Endodermal cell (in vitro differentiated cells): ENCODE measurements around the gene FRMPD2. TPM values are rescaled to one million over a fixed set of nuclear protein-coding genes. Genes with fewer than 3 reads are reported as not detected.
"Not testable (repeated sequence)": the region's sequence is repeated elsewhere in the genome, so short reads cannot be mapped to it uniquely, and the experiment has no call there.

Experiments used
- DNase-seq: peaks from one replicate; pipeline ENCODE4 v3.0.0-alpha.2; 2017
- H3K27ac ChIP-seq: 2 replicates; pipeline ENCODE4 v1.5.1; 2013; ENCODE audit warnings: mild to moderate bottlenecking, low read depth, low read length, moderate library complexity
- H3K27me3 ChIP-seq: 2 replicates; pipeline ENCODE4 v1.6.1; 2013; ENCODE audit warnings: mild to moderate bottlenecking, low read length, moderate library complexity; ENCODE audit not compliant: insufficient read depth, control insufficient read depth, poor library complexity, severe bottlenecking
- H3K36me3 ChIP-seq: 2 replicates; pipeline ENCODE4 v1.7.0; 2013; ENCODE audit warnings: mild to moderate bottlenecking, low read length, moderate library complexity; ENCODE audit not compliant: control insufficient read depth, insufficient read depth
- H3K4me1 ChIP-seq: one replicate; pipeline ENCODE4 v1.7.0; 2013; ENCODE audit warnings: low read length; ENCODE audit not compliant: control insufficient read depth, insufficient read depth
- H3K4me3 ChIP-seq: 2 replicates; pipeline ENCODE4 v1.5.1; 2013; ENCODE audit warnings: mild to moderate bottlenecking, low read length, moderate library complexity
- H3K9ac ChIP-seq: 2 replicates; pipeline ENCODE4 v1.6.1; 2013; ENCODE audit warnings: mild to moderate bottlenecking, low read length, moderate library complexity; ENCODE audit not compliant: poor library complexity, severe bottlenecking; ENCODE audit errors: extremely low read depth
- H3K9me3 ChIP-seq: 2 replicates; pipeline ENCODE4 v1.6.1; 2013; ENCODE audit warnings: mild to moderate bottlenecking, low read length, moderate library complexity; ENCODE audit not compliant: control insufficient read depth
- H3K27ac Mint-ChIP-seq: 2 replicates; pipeline ENCODE4 v1.8.0; 2020; ENCODE audit warnings: mixed read lengths
- H3K27me3 Mint-ChIP-seq: 2 replicates; pipeline ENCODE4 v1.8.0; 2021; ENCODE audit warnings: mild to moderate bottlenecking, mixed read lengths; ENCODE audit not compliant: insufficient read depth
- H3K36me3 Mint-ChIP-seq: 2 replicates; pipeline ENCODE4 v1.8.0; 2020; ENCODE audit warnings: low read depth, mixed read lengths
- H3K4me1 Mint-ChIP-seq: 2 replicates; pipeline ENCODE4 v1.8.0; 2020; ENCODE audit warnings: mixed read lengths
- H3K4me3 Mint-ChIP-seq: 2 replicates; pipeline ENCODE4 v1.8.0; 2020; ENCODE audit warnings: mild to moderate bottlenecking, moderate library complexity, mixed read lengths
- H3K9me3 Mint-ChIP-seq: 2 replicates; pipeline ENCODE4 v1.8.0; 2020; ENCODE audit warnings: mild to moderate bottlenecking, mixed read lengths
- WGBS, 2 experiments: methylation state at CpG; one replicate each; pipeline versions ENCODE4 v1.1.5 to v1.1.7; 2013; ENCODE audit warnings: missing lambda C conversion rate in 2 of 2, mixed read lengths in 1 of 2; ENCODE audit not compliant: insufficient coverage in 1 of 2, insufficient read length in 1 of 2; 5-methylcytosine and 5-hydroxymethylcytosine counted together
- total RNA-seq, 2 donors: library from RNA; stranded (reverse); fragmentation: NEBNext Ultra II Directional in 1 of 2; extraction: Animal tissue kit (Norgen Biotek cat#: 25700) in 1 of 2; gene quantifications; 2 replicates in 1 of 2; 3 replicates in 1 of 2; pipeline ENCODE4 v1.2.1, GENCODE V29; 2021

Gene FRMPD2
- total RNA-seq, 2 donors from 2014 or later: 0.44 to 1.5 TPM

DNA sequence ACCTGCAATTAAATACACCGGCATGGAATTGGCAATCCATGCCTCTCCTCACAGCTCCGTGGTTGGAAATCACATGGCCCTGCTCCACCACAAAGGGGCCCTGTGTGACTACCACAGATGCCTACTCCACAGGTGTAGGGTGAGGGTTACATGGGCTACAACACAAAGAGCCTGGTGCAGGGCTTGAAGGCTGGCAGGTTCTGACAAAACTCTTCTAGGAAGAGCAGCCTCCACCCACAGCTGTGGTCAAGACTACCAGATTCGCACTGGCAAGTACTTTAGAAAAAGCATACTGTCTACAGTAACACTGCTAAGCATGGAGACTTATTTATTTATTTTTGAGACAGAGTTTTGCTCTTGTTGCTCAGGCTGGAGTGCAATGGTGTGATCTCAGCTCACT is 126.9 kb downstream of the FRMPD2 start:
- H3K36me3 Mint-ChIP-seq, H3K9ac ChIP-seq: not testable (repeated sequence)

DNA sequence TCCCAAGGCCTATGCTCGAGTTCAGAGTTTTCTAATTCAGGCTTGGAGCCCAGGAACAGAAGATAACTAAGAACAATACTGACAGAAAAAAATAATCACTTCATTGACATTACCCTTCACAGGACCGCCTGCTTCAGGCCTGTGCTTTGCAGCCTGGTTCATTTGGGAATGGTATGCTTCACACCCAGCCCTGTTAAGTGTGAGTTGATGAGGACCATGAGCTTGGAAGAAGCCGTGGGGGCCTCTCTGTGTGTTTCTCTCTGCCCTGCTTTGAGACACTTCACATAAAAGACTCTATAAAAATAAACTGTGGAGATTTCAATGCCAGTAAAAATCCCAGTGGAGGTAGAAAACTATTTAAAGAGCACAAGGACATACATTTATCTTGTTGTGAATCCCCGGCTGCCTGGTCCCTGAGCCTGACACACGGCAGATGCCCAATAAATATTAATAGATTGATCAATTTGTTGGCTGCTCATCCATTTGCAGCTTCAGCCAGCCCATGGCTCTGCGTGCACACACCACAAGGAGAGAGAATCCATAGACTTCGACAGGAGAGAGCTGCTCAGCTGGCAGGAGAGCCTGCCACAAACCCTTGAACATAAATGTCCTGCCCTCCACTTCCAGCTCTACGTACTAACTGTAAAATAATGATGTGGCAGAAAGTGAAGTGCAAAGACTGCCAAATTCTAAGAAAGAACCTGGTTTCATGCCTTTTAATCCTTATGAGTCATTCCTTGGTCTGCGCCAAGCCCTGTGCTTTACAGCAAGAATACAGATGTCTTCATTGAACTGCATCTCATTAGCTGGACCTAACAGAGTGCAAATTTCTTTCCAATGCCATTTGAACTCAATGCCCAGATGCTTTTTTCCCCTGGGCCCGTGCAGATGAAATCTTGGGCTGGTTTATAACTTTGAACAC is 130.5 kb downstream of the FRMPD2 start:
- not testable (repeated sequence) for H3K9me3 ChIP-seq, H3K9me3 Mint-ChIP-seq, H3K27me3 ChIP-seq, H3K4me1 ChIP-seq, H3K4me1 Mint-ChIP-seq, H3K9ac ChIP-seq, H3K36me3 ChIP-seq, H3K4me3 ChIP-seq, H3K36me3 Mint-ChIP-seq, DNase-seq, H3K27me3 Mint-ChIP-seq, H3K27ac Mint-ChIP-seq, H3K27ac ChIP-seq, H3K4me3 Mint-ChIP-seq
- WGBS, 2 experiments: no CpG with 5 or more reads among the region's 10 CpGs

More for the DNA sequence above, 126.9 kb downstream of the FRMPD2 start:
- not testable (repeated sequence) for H3K4me1 ChIP-seq, H3K4me3 Mint-ChIP-seq, H3K9me3 Mint-ChIP-seq, H3K4me1 Mint-ChIP-seq, H3K4me3 ChIP-seq, H3K27me3 Mint-ChIP-seq, H3K9me3 ChIP-seq, H3K27ac ChIP-seq, DNase-seq, H3K27ac Mint-ChIP-seq, H3K36me3 ChIP-seq, H3K27me3 ChIP-seq
- WGBS, 2 experiments: 100% methylated on average over 1 of the region's 3 CpGs; no CpG with 5 or more reads in 1 of the 2 experiments

GRCh38 chr10:48140949-48141348 is 133.5 kb downstream of the FRMPD2 start:
- not testable (repeated sequence) for H3K27ac ChIP-seq, H3K9ac ChIP-seq, H3K4me1 ChIP-seq, H3K9me3 Mint-ChIP-seq, H3K4me3 ChIP-seq, H3K4me1 Mint-ChIP-seq, H3K27ac Mint-ChIP-seq, DNase-seq, H3K36me3 Mint-ChIP-seq, H3K4me3 Mint-ChIP-seq, H3K36me3 ChIP-seq, H3K27me3 ChIP-seq, H3K9me3 ChIP-seq, H3K27me3 Mint-ChIP-seq
- 100% methylated on average over 1 of the region's 3 CpGs; no CpG with 5 or more reads in 1 of the 2 experiments for WGBS, 2 experiments

GRCh38 chr10:48139953-48140850 is 134.3 kb downstream of the FRMPD2 start:
- H3K27ac ChIP-seq, H3K36me3 Mint-ChIP-seq, H3K4me1 ChIP-seq, H3K27ac Mint-ChIP-seq, H3K27me3 Mint-ChIP-seq, H3K9me3 Mint-ChIP-seq, H3K27me3 ChIP-seq, H3K9ac ChIP-seq, H3K36me3 ChIP-seq, H3K4me3 Mint-ChIP-seq, H3K4me3 ChIP-seq, H3K4me1 Mint-ChIP-seq, H3K9me3 ChIP-seq: not testable (repeated sequence)
- WGBS, 2 experiments: 96% methylated on average over 9 of the region's 53 CpGs; no CpG with 5 or more reads in 1 of the 2 experiments
- peak; percentile 15 for DNase-seq

- not testable (repeated sequence) for H3K36me3 Mint-ChIP-seq, H3K4me1 ChIP-seq, H3K36me3 ChIP-seq, H3K27me3 Mint-ChIP-seq, H3K4me3 Mint-ChIP-seq, H3K9me3 ChIP-seq, H3K27ac ChIP-seq, H3K27ac Mint-ChIP-seq, H3K9ac ChIP-seq, DNase-seq, H3K9me3 Mint-ChIP-seq, H3K4me3 ChIP-seq, H3K4me1 Mint-ChIP-seq, H3K27me3 ChIP-seq
- no CpG with 5 or more reads among the region's 2 CpGs for WGBS, 2 experiments
Measured at GRCh38 chr10:48128954-48129353, 145.5 kb downstream of the FRMPD2 start.

- not testable (repeated sequence) for H3K4me1 ChIP-seq, H3K27me3 ChIP-seq, H3K36me3 ChIP-seq, H3K9ac ChIP-seq, H3K4me3 Mint-ChIP-seq, H3K27ac ChIP-seq, H3K9me3 ChIP-seq, H3K9me3 Mint-ChIP-seq, H3K4me1 Mint-ChIP-seq, DNase-seq, H3K27me3 Mint-ChIP-seq, H3K4me3 ChIP-seq, H3K36me3 Mint-ChIP-seq, H3K27ac Mint-ChIP-seq
- no CpG with 5 or more reads among the region's 2 CpGs for WGBS, 2 experiments
Measured at GRCh38 chr10:48126251-48126650, 148.2 kb downstream of the FRMPD2 start.
